Mucosa of descending colon (tissue), 3 donors: ENCODE measurements around the gene KRT36. TPM values are rescaled to one million over a fixed set of nuclear protein-coding genes. Genes with fewer than 3 reads are reported as not detected.

Experiments
- ATAC-seq: fragments of 200-7000 bp; cut with Tn5 transposase; one replicate; pipeline ENCODE4 v1.9.1; 2020; ENCODE audit warnings: mild to moderate bottlenecking, moderate library complexity
- DNase-seq, 3 donors: peaks; one replicate each; pipeline ENCODE4 v3.0.0-alpha.2; 2020
- H3K36me3 ChIP-seq: fragments of 200-600 bp; one replicate; pipeline ENCODE4 v1.8.0; 2021; ENCODE audit warnings: low read depth, mild to moderate bottlenecking
- H3K4me1 ChIP-seq: fragments of 200-600 bp; one replicate; pipeline ENCODE4 v1.8.0; 2021; ENCODE audit warnings: low read depth, mild to moderate bottlenecking
- H3K4me3 ChIP-seq: fragments of 200-600 bp; one replicate; pipeline ENCODE4 v1.8.0; 2021; ENCODE audit warnings: mild to moderate bottlenecking
- H3K9me3 ChIP-seq: fragments of 200-600 bp; one replicate; pipeline ENCODE4 v1.8.0; 2021; ENCODE audit warnings: mild to moderate bottlenecking
- intact Hi-C, 2 donors: fragments of 100-400 bp; cut with DNase I in 1 of 2; cut with micrococcal nuclease in 1 of 2; formaldehyde crosslinking; loops; one replicate each; pipeline versions ENCODE4 v1.11.0 to v1.11.1; 2022; cut with DNase I, micrococcal nuclease
- total RNA-seq, 3 donors: library from RNA; stranded (reverse); fragmentation: NEBNext Ultra II Directional in 2 of 3; extraction: Animal tissue kit (Norgen Biotek cat#: 25700) in 2 of 3; gene quantifications; one replicate each; pipeline versions ENCODE4 v1.2.1 to v1.2.4, GENCODE V29; 2021 to 2023
- TF ChIP-seq, protein P1 (sequence below): fragments of 200-600 bp; IDR thresholded peaks from one replicate; pipeline ENCODE4 v1.8.0; 2022; ENCODE audit warnings: antibody characterized with exemption, mild to moderate bottlenecking
- donor health status: DM: no; HTN: no; CAD: no; lungs with moderate emphysema.
- donor health status: DM: no; HTN: no; CAD: no.
- donor health status: DM: no; HTN: yes; CAD: no.

Gene KRT36
- total RNA-seq, 3 donors from 2014 or later: not detected

DNA sequence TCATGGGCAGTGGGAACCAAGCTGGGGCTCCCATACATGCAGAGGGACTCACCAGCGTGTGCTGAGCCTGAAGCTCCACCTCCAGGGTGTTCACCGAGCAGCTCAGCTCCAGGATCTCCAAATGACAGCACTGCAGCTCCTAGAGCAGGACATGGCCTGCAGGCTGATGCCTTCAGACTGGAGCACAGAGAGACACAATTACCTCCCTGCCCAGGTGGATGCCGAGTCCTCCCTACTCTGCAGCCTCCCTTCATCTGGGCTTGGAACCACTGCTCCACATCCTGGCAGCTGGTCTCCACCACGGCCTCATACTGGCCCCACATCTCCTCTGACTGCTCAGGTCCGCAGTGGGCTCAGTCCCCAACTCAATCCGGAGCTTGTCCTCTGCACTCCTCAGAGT is 40.7 kb downstream of the KRT36 start:
- TF ChIP-seq, protein P1, sequence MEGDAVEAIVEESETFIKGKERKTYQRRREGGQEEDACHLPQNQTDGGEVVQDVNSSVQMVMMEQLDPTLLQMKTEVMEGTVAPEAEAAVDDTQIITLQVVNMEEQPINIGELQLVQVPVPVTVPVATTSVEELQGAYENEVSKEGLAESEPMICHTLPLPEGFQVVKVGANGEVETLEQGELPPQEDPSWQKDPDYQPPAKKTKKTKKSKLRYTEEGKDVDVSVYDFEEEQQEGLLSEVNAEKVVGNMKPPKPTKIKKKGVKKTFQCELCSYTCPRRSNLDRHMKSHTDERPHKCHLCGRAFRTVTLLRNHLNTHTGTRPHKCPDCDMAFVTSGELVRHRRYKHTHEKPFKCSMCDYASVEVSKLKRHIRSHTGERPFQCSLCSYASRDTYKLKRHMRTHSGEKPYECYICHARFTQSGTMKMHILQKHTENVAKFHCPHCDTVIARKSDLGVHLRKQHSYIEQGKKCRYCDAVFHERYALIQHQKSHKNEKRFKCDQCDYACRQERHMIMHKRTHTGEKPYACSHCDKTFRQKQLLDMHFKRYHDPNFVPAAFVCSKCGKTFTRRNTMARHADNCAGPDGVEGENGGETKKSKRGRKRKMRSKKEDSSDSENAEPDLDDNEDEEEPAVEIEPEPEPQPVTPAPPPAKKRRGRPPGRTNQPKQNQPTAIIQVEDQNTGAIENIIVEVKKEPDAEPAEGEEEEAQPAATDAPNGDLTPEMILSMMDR: no peak
- Histone ChIP-seq H3K4me3 (no peak overlapping the region), H3K4me1 (no peaks in the 10 kb centered on the region), H3K9me3 (no peaks in the 10 kb centered on the region), H3K36me3 (no peaks in the 10 kb centered on the region)
- ATAC-seq (no peak), DNase-seq (no peak)
- intact Hi-C loops: no loop called here

DNA sequence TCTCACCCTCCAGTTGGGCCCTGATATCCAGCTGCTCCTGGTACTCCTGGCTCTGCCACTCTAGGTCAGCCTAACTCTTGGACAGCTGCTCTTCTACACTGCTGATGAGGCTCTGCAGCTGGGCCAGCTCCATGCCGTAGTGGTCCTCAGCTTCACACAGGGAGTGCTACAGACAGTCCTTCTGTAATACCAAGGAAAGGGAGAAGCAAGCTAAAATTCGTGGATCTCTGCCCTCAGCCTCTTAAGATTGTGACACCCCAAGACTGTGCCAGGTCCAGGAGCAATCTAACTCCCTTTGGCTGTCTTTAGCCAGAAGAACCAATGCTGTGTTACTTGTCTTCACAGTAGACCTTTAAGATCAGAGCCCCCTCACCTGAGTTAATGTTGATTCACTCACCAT is 41.2 kb downstream of the KRT36 start:
- no peaks in the 10 kb centered on the region for H3K9me3 ChIP-seq
- DNase-seq (no peak), ATAC-seq (no peak)
- H3K4me1 ChIP-seq: no peaks in the 10 kb centered on the region
- H3K36me3 ChIP-seq: no peaks in the 10 kb centered on the region
- H3K4me3 ChIP-seq: no peak overlapping the region
- intact Hi-C loops: no loop called here
- TF ChIP-seq, protein P1: no peak

GRCh38 chr17:41446806-41447205 is 42.9 kb downstream of the KRT36 start:
- intact Hi-C loops: no loop called here
- Histone ChIP-seq H3K4me1 (no peaks in the 10 kb centered on the region), H3K4me3 (no peak overlapping the region), H3K9me3 (no peaks in the 10 kb centered on the region), H3K36me3 (no peaks in the 10 kb centered on the region)
- ATAC-seq (no peak), DNase-seq (no peak)
- TF ChIP-seq, protein P1: no peak

DNA sequence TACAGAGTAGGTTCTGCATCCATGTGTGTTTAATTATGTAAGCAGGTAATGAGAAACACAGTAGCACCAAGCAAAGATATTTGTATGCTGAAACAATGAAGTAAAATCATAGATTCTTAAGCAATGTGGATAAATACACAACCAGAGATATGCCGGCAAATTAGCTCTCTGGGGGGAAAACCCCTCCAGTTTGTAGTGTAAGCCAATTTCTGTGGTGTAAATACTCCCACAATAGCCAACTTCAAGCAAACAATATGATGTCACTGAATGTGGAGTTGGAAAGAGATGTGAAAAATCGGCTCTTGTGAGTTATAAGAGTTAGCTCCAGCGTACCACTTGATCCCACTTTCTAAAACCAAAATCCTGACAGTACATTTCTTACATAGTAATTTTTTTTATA is 45.1 kb downstream of the KRT36 start:
- DNase-seq: no peak
- no peak for ATAC-seq
- TF ChIP-seq, protein P1: no peak
- Histone ChIP-seq H3K4me1 (no peaks in the 10 kb centered on the region), H3K36me3 (no peaks in the 10 kb centered on the region), H3K9me3 (no peaks in the 10 kb centered on the region), H3K4me3 (no peak overlapping the region)
- intact Hi-C loops: no loop called here

DNA sequence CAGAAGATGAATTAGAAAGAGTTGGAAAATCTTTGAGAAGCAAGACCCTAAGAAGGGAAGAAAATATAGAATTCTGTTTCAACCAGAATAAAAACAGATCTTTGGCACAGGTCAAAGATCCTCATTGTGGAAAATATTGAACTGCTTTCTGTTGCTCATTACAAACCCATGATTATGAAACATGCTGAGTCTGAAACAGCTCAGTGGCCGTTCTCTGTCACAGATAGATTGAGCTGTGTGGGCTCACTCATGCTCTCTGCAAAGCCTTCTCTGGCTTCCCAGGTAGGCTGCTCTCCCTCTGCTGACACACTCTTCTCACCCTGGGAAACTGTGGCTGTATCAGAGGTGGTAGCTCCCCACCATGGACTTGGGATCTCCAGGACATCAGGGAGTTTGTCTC is 45.5 kb downstream of the KRT36 start:
- ATAC-seq: no peak
- intact Hi-C loops: no loop called here

More for the DNA sequence above, 45.5 kb downstream of the KRT36 start:
- no peaks in the 10 kb centered on the region for H3K4me1 ChIP-seq
- no peaks in the 10 kb centered on the region for H3K36me3 ChIP-seq
- no peaks in the 10 kb centered on the region for H3K9me3 ChIP-seq
- TF ChIP-seq, protein P1: no peak
- no peak overlapping the region for H3K4me3 ChIP-seq
- DNase-seq: no peak
